Measurements from ENCODE around the gene ADAR.

The ADAR gene

GRCh38 chr1:154547105-154547732, 60.8 kb downstream of the ADAR start:
- TF ChIP-seq, protein P1, sequence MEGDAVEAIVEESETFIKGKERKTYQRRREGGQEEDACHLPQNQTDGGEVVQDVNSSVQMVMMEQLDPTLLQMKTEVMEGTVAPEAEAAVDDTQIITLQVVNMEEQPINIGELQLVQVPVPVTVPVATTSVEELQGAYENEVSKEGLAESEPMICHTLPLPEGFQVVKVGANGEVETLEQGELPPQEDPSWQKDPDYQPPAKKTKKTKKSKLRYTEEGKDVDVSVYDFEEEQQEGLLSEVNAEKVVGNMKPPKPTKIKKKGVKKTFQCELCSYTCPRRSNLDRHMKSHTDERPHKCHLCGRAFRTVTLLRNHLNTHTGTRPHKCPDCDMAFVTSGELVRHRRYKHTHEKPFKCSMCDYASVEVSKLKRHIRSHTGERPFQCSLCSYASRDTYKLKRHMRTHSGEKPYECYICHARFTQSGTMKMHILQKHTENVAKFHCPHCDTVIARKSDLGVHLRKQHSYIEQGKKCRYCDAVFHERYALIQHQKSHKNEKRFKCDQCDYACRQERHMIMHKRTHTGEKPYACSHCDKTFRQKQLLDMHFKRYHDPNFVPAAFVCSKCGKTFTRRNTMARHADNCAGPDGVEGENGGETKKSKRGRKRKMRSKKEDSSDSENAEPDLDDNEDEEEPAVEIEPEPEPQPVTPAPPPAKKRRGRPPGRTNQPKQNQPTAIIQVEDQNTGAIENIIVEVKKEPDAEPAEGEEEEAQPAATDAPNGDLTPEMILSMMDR (IDR thresholded peaks at IDR 0.05; ENCODE audit: insufficient read depth, low read length, missing control alignments) = no peak
- ChIA-PET CTCF (interaction anchor here (0.6 to 6.6 kb wide), 35 partner anchors 9 to 344 kb away, joined by 3 to 118 read pairs (median 3); partner anchors contain the start of gene UBE2Q1), POLR2A (no interaction called here)
- no peak overlapping the region for H3K4me3 ChIP-seq (ENCODE audit: low read depth, low read length)
- DNase-seq (ENCODE audit: low read depth, low spot score) = no peak

DNA sequence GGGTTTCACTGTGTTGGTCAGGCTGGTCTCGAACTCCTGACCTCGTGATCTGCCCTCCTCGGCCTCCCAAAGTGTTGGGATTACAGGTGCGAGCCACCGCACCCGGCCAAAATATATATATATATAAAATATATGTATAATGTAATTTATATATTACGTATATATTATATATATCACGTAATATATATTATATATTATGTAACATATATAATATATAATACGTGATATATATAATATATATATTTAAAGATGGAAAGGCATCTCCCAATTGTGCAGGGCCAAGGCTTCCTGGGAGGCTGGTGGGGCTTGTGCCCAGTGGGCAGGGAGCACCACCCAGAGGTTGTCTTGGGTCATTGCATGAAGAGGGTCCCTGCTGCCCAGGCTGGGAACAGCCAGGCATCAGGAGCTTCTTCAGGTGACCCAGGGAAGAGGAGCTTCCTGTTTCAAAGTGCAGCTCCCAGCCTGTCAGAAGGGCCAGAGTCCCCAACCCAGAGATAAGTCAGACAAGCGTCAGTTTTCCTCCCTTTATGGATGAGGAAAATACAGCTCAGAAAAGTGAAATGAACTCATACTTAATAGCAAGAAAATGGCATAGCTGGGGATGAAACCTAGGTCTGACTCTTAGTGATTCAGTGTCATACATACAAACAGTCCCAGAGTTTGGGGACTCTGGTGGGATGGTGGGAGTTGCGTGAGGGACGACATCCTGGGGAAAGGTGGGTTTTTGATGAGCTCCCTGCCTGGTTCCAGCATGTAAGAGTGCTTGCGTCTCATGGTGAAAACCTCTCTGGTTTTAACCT, 61.5 kb downstream of the ADAR start:
- no peak overlapping the region for H3K4me3 ChIP-seq (ENCODE audit: low read depth, low read length)
- TF ChIP-seq, protein P1 (IDR thresholded peaks at IDR 0.05; ENCODE audit: insufficient read depth, low read length, missing control alignments) = peak; percentile 85
- no peak for DNase-seq (ENCODE audit: low read depth, low spot score)
- POLR2A ChIA-PET = interaction anchor here (0.6 kb wide), 1 partner anchor 218 kb away, joined by 3 read pairs; no protein-coding TSS in a partner anchor
- CTCF ChIA-PET = interaction anchor here (0.6 to 6.6 kb wide), 36 partner anchors 9 to 345 kb away, joined by 3 to 118 read pairs (median 4); partner anchors contain the start of gene UBE2Q1

DNA sequence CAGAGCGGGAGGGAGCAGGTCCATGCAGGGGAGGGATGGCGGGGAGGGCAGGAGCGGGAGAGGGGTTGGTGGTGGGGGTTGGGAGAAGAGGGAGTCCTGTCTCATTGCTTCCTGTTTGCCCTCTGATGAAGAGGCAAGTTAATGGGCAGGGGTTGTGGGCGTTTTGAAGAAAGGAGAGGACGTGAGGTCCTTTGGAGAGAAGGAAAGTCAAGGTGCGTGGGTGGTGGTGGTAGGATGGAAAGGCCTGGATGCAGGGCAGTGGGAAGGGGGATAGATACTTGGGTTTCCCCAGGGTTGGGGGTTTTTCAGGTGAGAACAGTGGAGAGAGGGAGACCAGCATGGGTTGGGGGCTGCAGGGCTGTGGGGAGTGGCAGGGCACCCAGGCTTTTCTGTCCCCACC, 66.8 kb downstream of the ADAR start:
- ChIA-PET POLR2A (interaction anchor here (0.6 kb wide), 1 partner anchor 12 kb away, joined by 5 read pairs; no protein-coding TSS in a partner anchor), CTCF (interaction anchor here (1.6 to 2.9 kb wide), 2 partner anchors 13 to 60 kb away, joined by 4 to 8 read pairs; no protein-coding TSS in a partner anchor)
- TF ChIP-seq, protein P1 (IDR thresholded peaks at IDR 0.05; ENCODE audit: insufficient read depth, low read length, missing control alignments) = no peak

GRCh38 chr1:154539486-154540483, 68.2 kb downstream of the ADAR start:
- no peak for DNase-seq (ENCODE audit: low read depth, low spot score)
- TF ChIP-seq, protein P1 (IDR thresholded peaks at IDR 0.05; ENCODE audit: insufficient read depth, low read length, missing control alignments) = no peak
- CTCF ChIA-PET = interaction anchor here (1.1 kb wide), 1 partner anchor 60 kb away, joined by 3 read pairs; no protein-coding TSS in a partner anchor
- POLR2A ChIA-PET = no interaction called here
- no peak overlapping the region for H3K4me3 ChIP-seq (ENCODE audit: low read depth, low read length)

More for the DNA sequence above, 66.8 kb downstream of the ADAR start:
- no peak for DNase-seq (ENCODE audit: low read depth, low spot score)
- H3K4me3 ChIP-seq (ENCODE audit: low read depth, low read length) = no peak overlapping the region

- POLR2A ChIA-PET = no interaction called here
- TF ChIP-seq, protein P1 (IDR thresholded peaks at IDR 0.05; ENCODE audit: insufficient read depth, low read length, missing control alignments) = no peak
- H3K4me3 ChIP-seq (ENCODE audit: low read depth, low read length) = no peak overlapping the region
- CTCF ChIA-PET = interaction anchor here (1.7 to 2.4 kb wide), 2 partner anchors 10 to 19 kb away, joined by 8 to 12 read pairs; no protein-coding TSS in a partner anchor
- DNase-seq (ENCODE audit: low read depth, low spot score) = no peak
Observed at GRCh38 chr1:154536570-154536969, 71.4 kb downstream of the ADAR start.

Measured in AG04449 (cell line).